Stimulated activated CD8-positive, alpha-beta memory T cell treated with anti-CD3 and anti-CD28 coated beads, Interleukin-12 subunit alpha, Interleukin-12 subunit beta, amount 100 ng/mL, for 24 hours (primary cell): ENCODE measurements around the gene MYO5A.
"Not testable (repeated sequence)": the region's sequence is repeated elsewhere in the genome, so short reads cannot be mapped to it uniquely, and the experiment has no call there.

ENCODE experiments used
- DNase-seq: peaks from one replicate; pipeline ENCODE4 v3.0.0-alpha.2; 2020; ENCODE audit errors: extremely low read depth

MYO5A gene

DNA sequence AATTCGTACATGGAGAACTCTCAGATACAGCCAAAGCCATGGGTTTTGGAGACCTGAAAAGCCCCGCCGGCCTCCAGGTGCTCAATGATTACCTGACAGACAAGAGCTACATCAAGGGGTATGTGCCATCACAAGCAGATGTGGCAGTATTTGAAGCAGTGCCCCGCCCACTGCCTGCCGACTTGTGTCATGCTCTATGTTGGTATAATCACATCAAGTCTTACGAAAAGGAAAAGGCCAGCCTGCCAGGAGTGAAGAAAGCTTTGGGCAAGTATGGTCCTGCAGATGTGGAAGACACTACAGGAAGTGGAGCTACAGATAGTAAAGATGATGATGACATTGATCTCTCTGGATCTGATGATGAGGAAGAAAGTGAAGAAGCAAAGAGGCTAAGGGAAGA lies 23.5 kb downstream of the MYO5A start:
- no peak for DNase-seq

DNA sequence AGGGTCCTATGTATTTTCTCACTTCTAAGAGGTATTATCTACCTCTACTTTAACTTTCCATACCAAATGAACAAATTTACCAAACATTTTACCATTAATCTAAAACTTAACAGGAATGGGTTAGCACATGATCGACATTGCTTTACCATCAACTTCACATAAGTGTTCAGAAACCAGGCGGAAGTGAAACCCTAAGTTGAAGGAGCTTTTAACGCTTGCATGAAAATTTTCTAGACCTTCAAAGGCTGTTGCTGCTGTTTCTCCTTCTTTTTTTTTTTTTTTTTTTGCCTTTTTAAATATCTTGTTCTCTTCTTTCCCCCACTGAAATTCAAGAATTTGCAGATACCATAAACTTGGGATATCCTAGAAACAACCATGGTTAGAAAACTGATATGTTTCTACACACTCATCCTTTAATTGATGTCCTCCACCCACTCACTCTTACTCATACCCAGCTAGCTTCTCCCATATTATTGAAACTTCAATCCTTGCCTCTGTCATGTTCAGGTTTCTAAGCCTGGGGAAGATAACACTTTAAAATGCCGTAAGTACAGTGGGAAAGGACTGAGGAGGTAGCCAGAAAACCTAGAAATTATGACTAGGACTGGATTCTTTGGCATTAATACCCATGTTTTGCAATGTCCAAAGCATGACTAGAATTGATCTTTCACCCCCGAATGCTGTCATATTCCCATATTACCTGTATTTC lies 24.7 kb downstream of the MYO5A start:
- no peak for DNase-seq

DNA sequence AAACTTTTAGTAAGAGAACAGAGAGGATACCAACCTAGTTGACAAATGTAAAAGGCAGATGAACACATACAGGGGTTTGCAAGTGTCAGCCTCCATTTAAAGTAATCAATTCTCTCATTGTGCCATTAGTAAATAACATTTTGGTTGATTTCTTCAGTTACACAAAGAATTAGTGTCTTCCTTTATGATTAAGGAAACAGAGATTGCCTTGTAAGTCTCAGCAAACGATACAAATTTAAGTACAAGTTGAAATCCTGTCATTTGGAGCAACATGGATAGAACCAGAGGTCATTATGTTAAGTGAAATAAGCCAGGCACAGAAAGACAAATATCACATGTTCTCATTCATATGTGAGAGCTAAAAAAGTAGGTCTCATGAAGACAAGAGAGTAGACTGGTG lies 26.1 kb downstream of the MYO5A start:
- no peak for DNase-seq

DNA sequence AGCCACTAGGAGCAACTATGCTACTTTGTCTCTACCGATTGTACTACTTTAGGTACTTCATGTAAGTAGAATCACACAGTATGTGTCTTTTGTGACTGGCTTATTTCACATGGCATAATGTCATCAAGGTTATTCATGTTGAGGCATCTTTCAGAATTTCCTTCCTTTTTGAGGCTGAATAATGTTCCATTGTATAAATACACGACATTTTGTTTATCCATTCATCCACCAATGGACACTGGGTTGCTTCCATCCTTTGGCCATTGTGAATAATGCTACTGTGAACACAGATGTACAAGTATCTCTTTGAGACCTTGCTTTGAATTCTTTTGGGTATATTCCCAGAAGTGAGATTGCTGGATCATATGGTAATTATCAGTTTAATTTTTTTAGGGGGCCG lies 29.2 kb downstream of the MYO5A start:
- DNase-seq: no peak

DNA sequence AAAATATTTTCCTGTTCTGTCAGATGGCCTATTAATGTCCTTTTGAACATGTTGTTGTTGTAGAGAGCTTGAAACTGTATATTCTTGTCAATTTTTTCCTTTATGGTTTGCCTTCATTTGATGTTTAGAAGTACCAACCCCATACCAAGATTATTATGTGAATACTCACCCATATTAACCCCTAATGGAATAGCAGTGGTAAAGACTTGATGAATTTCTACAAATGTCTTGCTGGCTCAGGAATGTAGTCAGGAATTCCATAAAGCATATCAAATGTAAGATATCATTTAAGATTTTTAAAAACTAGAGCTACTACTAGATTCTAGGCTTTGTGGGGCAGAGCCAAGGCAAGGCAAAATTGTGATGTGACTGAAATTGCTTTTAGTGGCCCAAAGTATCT lies 30.0 kb downstream of the MYO5A start:
- no peak for DNase-seq

DNA sequence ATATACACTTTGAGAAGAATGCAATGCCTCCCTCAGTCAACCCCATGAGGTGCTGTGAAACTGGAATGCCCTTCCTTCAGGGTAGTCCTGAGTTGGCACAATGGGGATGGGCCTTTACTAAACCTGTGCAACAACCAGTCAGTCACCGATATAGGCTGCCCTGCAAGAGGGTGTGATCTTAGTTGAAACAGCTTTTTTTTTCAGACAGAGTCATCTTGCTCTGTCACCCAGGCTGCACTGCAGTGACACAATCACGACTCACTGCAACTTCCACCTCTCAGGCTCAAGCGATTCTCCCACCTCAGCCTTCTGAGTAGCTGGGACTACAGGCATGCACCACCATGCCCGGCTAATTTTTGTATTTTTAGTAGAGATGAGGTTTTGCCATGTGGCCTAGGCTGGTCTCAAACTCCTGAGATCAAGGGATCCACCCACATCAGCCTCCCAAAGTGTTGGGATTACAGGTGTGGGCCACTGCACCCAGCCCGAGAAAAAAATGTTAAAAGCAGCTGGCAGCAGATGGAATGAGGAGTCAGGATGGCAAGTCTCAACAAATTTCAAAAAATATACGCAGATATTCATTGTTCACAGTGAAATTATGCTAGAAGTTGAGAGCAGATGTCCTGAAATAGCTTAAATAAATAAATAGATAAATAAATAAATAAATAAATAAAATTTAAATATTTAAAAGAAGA lies 31.8 kb downstream of the MYO5A start:
- DNase-seq: no peak

DNA sequence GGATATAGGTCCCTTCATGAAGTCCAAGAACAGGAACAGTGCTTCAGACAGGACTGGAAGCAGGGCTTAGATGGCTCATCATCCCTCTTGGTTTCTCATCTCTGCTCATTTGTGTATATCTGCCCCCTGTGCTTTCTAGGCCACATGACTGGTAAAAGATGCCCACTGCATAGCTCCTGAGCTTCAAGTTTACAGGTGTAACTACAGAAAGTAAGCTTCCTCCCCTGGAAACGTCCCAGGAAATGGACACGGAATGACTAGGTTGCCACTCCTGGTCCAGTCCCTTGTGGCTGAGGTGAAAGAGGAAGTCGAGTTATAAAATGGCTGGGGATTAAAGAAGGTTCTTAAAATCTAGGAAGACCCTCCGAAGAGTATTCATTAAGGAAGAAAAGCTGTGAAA lies 32.5 kb downstream of the MYO5A start:
- no peak for DNase-seq

DNA sequence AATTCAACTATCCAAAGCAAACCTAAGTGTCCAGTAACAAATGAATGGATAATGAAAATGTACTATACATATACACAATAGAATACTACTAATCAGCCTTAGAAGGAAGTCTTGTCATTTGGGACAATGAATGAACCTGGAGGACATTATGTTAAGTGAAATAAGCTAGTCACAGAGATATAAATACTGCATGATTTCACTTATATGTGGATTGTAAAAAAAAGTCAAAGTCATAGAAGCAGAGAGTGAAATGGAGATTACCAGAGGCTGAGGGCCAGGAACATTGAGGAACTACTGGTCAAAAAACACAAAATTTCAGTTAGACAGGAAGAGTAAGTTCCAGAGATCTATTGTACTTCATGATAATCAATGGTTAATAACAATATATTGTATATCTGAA lies 33.6 kb downstream of the MYO5A start:
- DNase-seq: no peak

DNA sequence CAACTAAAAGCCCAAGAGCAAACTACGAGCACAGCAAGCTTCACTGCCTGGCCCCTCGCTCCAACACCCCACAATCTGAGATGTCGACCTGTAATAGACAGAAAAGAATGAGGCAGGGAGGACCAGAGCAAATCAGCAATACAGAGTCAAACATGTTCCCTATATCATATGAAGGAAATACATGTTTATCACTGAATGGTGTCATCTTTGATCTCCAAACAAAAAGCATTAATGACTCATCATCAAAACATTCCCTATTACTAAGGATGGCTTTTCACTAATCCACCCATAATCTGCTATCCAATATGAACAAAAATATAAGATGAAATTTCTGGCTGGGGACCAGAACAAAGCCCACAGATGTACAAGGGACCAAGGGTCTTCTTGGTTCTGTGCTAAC lies 34.7 kb downstream of the MYO5A start:
- DNase-seq: no peak

DNA sequence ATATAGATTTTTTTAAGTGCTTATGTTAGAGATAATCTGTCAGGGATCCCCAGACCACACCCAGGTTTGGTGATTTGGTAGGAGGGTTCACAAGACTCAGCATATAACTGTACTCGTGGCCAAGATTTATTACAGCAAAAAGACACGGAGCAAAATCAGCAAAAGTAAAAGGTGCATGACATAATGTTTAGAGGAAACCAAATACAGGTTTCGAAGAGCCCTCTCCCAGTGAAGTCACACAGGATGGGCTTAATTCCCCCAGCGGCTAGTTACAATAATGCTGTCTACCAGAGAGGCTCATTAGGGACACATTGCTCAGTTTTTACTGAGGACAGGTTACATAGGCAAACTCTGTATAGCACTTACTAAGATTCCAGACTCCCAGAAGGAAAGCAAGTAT lies 36.5 kb downstream of the MYO5A start:
- no peak for DNase-seq

DNA sequence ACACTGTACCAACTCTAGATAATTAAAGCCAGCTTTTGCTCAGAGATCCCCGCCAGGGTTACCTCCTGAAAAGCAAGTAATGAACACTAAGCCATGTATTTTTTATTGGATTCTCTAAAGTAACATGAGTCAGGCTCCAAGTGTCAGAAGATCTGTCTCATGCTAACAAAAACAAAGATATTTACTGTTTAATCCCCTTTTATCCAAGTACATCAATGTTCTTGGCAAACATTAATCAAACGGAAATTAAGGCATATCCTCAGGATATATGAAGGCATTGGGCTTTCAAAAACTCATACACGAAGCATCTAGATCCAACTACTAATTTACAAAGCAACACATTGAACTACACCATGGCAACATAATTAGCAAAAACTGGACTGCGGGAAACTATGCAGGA lies 37.2 kb downstream of the MYO5A start:
- no peak for DNase-seq

DNA sequence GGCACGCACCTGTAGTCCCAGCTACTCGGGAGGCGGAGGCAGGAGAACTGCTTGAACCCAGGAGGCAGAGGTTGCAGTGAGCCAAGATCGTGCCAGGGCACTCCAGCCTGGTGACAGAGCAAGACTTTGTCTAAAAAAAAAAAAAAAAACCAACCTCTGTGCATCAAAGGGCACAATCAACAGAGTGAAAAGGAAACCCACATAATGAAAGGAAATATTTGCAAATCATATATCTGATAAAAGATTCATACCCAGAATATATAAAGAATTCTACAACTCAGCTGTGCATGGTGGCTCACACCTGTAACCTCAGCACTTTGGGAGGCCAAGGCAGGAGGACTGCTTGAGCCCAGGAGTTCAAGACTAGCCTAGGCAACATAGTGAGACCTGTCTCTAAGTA lies 39.2 kb downstream of the MYO5A start:
- not testable (repeated sequence) for DNase-seq

DNA sequence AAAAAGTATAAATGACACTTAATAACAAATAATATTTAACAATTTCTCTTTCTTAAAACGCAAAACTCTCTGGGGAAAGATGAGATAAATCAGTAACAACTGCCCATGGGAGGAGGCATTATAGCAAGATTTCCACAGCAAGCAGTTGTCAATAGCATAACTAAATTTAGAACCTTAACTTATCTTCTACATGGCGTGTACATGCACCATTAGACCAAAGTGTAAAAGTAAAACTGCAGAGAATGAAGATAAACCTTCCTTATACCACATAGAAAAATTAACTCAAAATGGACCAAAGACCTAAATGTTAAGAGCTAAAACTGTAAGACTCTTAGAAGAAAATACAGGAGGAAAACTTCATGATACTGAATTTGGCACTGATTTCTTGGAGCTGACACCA lies 39.9 kb downstream of the MYO5A start:
- DNase-seq: no peak

DNA sequence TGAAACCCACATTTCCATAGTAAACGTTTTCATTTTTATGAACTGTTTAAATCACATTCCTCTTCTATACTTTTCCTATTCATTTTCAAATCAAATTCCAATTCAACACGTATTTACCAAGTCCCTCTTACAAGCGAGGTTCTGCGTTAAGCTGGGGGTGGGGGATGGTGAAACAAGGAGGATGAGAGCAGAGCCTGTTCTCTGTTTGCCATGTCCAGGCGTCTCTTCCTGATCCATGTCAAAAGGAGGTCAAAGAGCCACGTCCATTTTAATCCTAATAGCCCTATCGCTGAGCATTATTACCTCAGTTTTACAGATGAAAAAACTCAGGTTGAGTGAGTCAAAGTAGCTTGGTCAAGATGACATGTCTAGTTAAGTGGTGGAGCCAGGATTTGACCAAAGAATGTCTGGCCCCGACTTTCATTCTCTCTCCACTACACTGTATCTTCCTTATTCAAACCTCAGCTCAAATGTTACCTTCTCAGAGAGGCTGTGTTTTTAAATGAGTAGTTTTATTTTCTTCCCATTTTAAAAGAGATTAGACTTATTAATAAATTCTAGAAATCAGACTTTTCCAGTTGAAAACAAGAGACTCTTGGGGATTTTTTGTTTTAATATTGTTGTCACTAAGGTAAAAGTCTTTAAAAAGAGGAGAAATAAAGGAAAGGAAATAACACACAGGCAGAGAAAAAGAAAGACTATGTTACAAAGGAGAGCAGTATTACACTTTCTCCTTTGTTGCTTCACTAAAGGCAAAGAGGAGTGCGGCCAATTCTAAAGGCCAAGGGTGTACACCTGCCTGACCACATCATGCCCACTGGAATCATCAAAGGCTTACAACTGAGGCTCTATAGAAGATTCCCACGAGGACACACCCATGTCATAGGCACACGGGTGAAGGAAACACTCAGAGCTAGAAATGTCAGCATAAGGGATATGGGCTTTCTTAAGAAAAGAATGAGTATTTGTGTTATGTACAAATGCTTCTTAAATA lies 42.4 kb downstream of the MYO5A start:
- DNase-seq: no peak

DNA sequence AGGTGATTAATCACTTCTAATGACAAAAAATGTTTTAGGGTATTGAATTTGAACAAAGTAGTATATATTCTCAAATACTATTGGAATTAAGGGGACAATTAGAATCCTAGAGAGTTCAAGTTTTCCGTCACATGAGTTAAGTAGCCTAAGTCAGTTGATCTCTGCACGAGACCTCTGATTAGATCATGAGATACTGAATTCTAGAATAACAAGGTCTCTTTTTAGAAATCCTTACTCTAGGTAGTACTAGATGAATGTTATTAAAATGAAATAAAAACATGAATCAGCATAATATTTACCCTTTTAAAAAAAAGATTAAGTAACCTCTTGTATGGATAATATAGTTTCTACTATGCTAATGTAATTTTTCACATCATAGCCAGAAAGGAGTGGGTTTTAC lies 43.4 kb downstream of the MYO5A start:
- no peak for DNase-seq

DNA sequence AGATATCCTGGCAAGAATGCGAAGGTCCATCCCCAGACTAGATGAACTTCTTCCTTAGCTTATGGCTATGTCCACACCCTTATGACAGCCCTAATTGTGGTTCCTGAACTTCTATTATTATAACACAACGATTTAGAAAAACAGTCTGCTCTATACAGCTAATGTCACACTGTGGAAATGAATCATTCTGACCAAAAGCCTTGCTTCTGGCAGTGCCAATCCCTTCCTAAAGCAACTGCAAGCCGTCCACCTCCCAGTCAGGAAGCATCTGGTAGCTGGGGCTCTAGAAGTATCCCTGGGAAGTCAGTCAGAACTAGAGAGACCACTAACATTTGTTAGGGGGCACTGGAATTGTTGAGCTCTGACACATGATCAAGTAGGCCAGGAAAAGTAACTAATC lies 45.0 kb downstream of the MYO5A start:
- no peak for DNase-seq

DNA sequence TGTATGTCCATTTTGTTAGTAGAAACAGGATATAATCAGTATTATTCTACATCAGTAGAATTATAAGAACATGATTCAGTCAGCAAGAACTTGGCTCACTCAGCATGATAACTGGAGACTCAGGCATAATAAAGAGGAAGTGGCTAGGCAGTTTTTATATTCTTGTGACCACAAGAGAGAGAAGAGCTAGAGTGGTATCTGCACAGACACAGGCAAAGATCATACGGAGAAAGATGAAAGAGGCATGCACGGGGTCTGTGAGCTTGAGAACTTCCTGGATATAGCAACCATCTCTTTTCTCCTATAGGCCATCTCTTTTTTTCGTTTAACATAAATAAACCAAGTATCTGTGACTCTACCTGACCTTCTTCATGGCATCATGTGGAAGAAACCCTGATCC lies 46.8 kb downstream of the MYO5A start:
- no peak for DNase-seq

DNA sequence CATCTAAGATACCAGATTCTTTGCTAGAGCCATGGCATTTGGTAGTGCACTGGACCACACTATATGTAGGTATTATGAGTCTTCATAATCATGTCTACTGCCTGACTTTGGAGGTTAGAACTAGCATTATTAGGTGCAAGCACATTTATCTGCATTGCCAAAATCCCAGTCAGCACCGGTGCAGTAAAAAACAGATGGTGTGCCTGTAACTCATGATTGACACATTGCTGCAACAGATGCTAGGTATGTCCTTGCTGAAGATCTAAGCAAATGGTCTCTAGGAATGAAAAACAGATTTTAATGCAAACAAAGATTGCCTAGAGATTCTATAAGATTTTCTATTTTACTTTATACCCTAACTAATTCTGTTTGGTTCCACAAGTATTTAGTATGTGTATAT lies 47.7 kb downstream of the MYO5A start:
- DNase-seq: no peak

DNA sequence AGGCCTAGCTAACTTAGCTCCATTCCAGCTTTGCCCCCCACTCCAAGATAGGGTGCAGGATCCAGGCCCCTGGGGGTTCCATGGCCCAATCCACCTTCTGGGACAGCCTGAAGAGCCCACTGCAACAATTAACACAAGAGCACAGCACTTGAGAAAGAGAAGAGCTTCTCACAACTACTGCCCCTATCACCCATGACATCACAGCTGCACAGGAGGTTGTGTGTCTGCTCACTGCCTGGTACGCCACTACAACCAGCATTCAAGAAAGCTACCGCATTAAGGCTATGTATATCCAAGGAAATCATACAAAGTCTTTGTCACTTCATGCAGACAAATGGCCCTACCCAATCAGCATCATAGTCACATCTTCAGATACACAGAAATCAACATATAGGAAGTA lies 62.0 kb downstream of the MYO5A start:
- no peak for DNase-seq

DNA sequence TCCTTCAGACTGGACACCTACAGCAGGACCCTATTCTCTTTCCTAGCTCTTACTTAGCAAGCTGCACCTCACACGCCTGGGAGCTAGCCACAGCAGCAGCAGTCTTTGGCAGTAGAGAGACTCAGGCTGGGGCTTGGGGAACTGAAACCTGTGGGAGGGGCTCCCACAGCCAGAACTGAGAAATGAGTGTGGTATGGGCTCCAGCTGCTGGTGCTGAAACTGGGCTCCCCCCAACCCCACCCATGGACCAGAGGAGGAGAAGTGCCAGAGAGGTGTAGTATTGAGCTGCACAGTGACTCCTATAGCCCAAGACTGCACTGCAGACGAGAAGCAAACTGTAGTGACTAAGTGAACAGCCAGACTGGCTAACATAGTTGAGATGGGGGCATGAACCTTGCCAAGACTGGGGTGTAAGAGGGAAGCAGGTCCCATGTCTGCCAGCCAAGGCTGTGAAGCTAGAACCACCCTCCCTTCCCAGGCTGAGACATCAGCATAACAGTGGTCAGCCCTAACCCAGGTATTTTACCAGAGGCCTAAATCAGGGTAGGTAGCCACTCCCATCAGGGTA lies 62.5 kb downstream of the MYO5A start:
- peak; percentile 23 for DNase-seq

DNA sequence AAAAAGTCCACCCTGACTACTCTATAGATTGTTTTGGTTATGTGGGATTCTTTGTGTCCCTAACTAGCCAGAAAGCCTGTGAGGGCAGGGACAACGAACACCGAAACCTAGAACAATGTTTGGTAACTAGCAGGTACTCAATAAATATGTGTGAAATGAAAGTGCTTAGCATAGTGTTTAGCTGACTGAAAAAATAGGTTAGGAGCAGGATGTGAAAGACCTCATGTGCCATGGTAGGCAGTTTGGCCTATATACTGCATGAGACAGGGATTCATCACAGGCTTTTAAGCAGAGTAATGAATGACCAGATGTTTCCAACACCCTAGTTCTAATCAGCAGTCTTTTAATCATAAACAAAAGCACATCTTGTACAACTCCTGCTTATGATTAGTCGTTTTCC lies 64.2 kb downstream of the MYO5A start:
- DNase-seq: no peak

DNA sequence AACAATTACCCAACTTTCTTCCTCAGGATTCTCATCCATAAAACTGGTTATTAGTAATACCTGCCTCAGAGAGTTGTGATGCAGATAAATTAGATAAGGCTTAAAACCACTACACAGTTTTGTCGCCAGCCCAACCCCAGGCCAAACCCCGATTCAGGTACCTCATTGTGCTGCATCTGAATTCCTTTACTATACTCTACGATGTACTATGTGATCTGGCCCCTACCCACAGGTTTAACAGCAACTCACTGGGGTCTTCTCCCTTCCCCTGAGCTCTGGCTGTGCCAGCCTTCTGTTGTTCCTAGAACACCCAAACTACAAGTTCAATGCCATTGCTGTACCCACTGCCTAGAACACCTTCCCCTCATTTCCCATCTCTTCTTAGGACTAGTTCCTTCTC lies 64.6 kb downstream of the MYO5A start:
- DNase-seq: no peak
